Peyer's patch (tissue), 4 donors: Measurements from ENCODE around the gene ZNF317.

Experiments
- CTCF ChIP-seq, 6 experiments: fragments of 450-650 bp in 4 of 6; fragments of 200-600 bp in 2 of 6; sonication (generic) in 1 of 6; IDR thresholded peaks; one replicate each; pipeline ENCODE4 v1.5.1; 2017 to 2019; ENCODE audit warnings: antibody characterized with exemption in 6 of 6, mild to moderate bottlenecking in 3 of 6, moderate library complexity in 1 of 6
- POLR2A ChIP-seq, 2 donors: fragments of 450-650 bp; IDR thresholded peaks; one replicate each; pipeline ENCODE4 v1.5.1; 2017; ENCODE audit warnings: antibody characterized with exemption in 2 of 2, mild to moderate bottlenecking in 2 of 2, moderate library complexity in 2 of 2

GRCh38 chr19:9183000-9183399, 42.8 kb downstream of the ZNF317 start:
- TF ChIP-seq CTCF (IDR thresholded peaks at IDR 0.05) (no peak), POLR2A (IDR thresholded peaks at IDR 0.05) (no peak)
